NCI-H82 (cell line): ENCODE results near the gene ADAMTS6.
"Not testable (repeated sequence)": the region's sequence is repeated elsewhere in the genome, so short reads cannot be mapped to it uniquely, and the experiment has no call there.

Experiments
- DNase-seq: peaks from one replicate; lab custom pipeline; 2025; lab: John Stamatoyannopoulos, UW

The ADAMTS6 gene

DNA sequence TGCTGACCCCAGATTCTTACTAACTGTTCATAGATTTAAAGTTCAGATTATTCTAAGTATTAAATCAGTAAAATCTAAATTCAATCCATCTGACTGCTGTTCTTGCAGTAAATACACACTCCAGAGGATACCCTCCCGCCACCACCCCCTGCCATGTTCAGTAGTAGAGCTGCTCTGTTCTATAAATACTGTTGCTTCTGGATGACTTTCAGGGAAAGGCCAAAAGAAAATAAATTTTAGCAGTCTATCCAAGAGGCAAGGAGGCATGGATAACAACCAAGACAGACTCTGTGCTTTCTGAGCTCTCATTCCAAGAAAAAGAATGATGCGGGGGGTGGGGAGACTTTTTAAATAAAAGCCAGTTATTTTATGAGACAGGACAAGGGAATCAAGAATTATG is 115.1 kb downstream of the ADAMTS6 start:
- no peak for DNase-seq

DNA sequence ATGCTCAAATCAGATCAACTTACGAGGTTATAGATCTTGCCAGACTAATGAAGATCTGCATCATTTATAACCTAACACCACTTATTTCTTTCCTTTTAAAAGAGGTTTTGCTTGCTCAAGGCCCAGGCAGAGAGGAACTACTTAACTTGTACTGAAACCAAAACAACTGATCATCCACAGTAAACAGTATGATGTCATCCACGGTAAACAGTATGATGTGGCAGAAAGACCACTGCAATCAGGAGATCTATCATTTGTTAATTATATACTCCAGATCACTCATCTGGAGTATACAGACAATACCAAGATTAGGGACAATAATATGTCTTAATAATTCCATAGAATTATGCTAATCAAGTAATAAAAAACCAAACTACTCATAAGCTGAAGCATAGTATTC is 116.8 kb downstream of the ADAMTS6 start:
- no peak for DNase-seq

- DNase-seq = no peak
Measured at GRCh38 chr5:65363499-65363898, 118.2 kb downstream of the ADAMTS6 start.

- DNase-seq = peak; percentile 10
Measured at GRCh38 chr5:65359981-65360380, 121.7 kb downstream of the ADAMTS6 start.

DNA sequence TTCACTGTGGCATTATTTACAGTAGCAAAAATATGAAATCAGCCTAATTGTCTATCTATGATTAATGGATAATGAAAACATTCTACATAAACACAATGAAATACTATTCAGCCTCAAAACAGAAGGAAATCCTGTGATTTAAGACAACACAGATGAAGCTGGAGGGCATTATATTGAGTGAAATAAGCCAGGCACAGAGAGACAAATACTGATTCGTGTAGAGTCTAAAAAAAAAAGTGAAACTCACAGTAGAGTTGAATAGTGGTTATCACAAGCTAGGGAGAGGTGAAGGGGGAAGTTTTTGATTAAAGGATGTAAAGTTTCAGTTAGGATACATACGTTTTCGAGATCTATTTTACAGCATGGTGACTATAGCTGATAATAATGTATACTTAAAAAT is 122.2 kb downstream of the ADAMTS6 start:
- no peak for DNase-seq

DNA sequence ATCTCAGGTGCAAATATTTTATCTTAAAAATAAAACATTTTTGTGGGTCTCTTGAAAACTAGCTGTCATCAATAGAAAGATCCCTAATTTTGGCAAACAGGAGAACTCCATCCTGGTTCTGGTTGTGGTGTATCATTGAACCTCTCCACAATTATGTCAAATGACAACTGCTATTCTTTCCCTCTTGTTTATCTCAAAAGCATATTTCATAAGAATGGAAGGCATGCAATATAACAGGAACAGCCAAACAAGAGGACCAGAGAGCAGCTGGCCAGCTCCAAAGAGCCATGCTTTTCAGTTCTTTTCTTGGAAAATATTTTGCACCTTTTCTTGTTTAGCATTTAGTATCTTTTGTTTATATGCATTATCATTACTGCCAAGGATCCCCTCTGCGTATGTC is 125.4 kb downstream of the ADAMTS6 start:
- DNase-seq = no peak

DNA sequence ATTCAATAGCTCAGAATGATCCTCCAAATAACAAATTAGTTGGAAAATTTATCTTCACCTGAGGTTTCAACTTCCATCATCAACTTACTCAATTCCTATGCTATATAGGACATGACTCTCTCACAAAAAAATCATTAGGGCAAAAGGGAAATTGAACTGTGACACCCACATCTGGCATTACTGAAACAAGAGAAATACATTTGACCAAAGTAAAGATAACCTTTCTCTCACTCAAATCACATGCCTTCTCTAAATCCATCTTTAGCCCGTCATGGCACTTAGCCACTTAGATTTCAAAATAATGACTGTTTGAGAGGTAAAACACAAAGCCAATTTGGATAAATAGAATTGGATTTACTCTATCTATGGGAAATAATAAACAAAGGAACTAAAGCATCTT is 126.4 kb downstream of the ADAMTS6 start:
- DNase-seq = peak; percentile 44

DNA sequence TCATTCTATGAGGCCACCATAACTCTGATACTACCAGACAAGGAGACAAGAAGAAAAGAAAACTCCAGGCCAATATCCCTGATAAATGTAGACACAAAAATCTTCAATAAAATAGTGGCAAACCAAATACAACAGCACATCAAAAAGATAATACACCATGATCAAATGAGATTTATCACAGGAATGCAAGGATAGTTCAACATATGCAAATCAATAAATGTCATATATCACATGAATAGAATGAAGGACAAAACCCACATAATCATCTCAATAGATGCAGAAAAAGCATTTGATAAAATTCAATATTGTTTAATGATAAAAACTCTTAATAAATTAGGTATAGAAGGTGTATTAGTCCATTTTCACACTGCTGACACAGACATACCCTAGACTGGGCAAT is 139.9 kb downstream of the ADAMTS6 start:
- no peak for DNase-seq

GRCh38 chr5:65338606-65339151 is 143.0 kb downstream of the ADAMTS6 start:
- no peak for DNase-seq

DNA sequence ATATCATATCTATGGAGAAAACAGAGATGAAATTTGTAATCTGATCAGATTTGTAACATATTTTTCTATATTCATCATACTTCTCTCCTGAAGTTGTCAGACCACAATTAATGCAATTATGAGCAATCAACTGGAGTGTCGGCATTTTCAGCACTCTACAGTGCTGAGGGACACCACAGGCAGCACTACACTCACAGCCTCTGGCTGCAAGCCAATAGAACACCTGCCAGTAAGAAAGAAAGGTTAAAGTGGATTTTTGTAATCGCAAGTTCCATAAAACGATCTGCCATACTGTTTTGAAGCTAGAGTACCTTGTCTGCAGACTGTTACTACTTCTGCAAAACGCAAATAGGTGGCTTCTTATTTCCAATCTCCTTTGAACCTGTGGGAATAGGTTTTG is 147.6 kb downstream of the ADAMTS6 start:
- peak; percentile 80 for DNase-seq

DNA sequence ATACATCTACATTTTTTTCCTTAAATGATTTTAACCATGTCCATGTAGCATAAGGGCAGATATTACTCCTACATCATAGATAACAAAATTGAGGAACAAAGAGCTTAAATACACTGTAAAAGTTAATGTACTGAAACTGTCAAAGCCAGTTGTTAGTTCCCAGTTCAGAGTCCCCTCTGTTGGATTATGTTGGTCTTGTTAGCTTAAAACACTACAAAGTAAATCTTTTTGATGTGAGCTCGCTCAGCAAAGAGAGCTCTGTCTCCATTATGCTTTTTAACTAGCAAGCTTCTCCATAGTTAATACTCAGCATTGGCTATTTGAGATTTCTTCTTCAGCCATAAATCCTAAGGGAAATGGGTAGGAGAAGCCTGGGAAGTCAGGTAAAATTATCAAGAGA is 149.1 kb downstream of the ADAMTS6 start:
- DNase-seq = peak; percentile 2

- no peak for DNase-seq
Measured at GRCh38 chr5:65329266-65329665, 152.5 kb downstream of the ADAMTS6 start.

GRCh38 chr5:65327582-65327981 is 154.1 kb downstream of the ADAMTS6 start:
- DNase-seq = no peak

DNA sequence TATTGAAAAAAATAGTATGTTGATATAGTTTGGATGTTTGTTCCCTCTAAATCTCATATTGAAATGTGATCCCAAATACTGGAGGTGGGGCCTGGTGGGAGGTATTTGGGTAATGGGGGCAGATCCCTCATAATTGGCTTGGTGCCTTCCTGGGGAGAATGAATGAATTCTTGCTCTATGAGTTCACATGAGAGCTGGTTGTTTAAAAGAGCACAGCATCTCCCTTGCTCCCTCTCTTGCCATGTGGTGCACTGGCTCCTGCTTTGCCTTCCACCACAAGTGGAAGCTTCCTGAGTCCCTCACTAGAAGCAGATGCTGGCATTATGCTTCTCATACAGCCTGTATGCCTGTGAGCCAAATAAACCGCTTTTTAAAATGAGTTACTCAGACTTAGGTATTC is 154.8 kb downstream of the ADAMTS6 start:
- peak; percentile 0 for DNase-seq

GRCh38 chr5:65324226-65324625 is 157.5 kb downstream of the ADAMTS6 start:
- DNase-seq = no peak

- DNase-seq = not testable (repeated sequence)
Measured at GRCh38 chr5:65320704-65321103, 161.0 kb downstream of the ADAMTS6 start.

DNA sequence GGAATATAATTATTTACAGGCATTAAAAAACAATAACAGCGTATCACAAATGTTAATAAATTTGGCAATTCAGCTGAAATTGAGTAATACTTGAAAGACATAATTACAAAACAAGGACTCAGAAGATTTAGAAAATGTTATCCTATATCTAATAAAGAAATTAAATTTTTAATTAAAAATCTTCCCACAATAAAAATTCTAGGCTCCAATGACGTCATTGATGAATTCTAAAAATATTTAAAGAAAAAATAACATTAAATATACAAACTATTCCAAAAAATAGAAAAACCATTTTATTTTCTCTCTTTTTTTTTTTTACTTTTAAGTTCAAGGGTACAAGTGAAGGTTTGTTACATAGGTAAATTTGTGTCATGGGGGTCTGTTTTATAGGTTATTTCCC is 161.5 kb downstream of the ADAMTS6 start:
- no peak for DNase-seq

DNA sequence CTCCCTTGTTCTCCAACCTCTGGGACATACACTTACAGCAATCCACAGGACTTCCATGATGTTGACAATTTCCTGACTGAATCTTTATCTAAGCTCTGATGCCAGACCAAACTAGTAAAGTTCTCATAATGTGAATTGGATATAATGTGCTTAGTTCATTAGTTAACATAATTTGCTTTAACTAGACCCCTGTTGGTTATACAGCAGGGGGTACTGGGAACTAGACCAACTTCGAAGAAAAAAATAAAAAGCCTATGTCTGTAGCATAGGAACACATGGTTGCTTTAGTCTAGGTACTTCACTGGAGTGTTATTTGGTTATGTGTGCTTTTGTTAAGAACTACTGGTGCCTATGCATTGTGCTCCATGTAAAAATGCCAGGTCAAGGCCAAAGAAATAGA is 173.8 kb downstream of the ADAMTS6 start:
- no peak for DNase-seq

- no peak for DNase-seq
Measured at GRCh38 chr5:65307088-65307487, 174.6 kb downstream of the ADAMTS6 start.

DNA sequence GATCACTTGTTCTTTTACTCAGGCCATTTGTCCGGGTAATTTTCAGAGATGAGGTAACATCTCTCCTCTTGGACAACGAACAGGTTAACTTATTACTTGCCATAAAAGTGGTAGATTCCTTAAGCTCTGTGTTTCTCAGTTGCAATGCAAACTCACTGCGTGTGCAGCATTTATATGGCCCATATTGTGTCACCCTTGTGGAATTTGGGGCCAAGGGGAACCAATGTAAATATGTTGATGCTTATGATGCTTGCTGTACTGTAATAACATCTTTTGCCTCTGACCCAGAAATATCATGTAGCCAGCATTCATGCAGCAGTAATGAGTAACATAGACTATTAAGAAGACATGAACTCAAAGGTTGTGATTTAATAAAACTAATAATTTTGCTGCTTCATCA is 175.8 kb downstream of the ADAMTS6 start:
- DNase-seq = no peak

DNA sequence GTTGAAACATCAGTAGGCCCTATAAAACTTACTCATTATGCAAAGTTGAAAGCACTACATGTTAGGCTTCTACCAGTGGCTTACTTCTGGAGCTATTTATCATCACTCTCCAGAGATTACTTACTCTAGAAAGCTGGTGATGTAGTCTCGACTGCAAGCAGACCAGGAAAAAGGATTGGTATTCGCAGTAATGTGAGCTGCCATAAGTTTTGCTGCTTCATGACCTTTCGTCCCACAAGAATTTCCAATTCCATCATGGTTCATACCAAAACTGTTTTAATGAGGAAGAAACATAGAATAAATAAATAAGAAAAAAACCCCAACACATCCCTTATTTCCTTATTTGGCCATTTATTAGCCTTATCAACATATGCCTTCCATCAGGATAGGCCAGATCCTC is 181.9 kb downstream of the ADAMTS6 start:
- DNase-seq = no peak

DNA sequence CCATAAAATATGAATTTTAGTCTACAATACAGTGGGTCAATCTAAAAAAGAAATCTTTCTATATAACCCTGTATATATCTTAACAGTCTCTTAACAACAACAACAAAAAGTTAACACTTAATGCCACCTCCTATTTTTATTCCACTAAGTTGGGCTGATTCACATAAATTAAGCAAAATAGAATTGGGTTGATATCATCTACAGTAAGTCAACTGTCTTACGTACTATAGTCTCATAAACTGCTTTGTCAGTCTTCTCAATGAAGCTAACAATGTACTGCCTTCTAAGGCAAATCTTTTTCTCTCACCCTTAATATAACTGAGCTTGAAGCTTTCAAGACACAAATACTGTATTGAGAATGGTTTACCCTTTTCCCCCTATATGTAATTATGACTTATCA is 185.7 kb downstream of the ADAMTS6 start:
- DNase-seq = no peak

- DNase-seq = no peak
Measured at GRCh38 chr5:65292196-65292595, 189.5 kb downstream of the ADAMTS6 start.

DNA sequence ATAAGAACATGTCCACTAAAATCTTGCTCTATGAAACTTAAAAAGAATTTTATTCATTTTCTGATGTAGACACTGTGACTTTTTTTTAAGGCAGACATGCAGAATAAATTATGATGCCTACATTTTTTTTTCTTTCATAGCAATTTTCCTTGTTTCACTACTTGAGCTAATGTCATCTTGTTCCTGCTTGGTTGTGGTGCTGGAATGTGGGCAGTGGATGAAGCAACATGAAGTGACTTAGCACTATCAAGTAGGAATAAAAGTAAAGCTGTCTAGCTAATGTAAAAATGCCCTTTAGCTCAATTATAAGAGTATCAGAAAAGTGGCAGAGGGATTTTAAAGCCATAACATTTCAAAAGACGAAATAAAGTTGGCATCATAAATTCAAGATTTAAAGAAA is 191.0 kb downstream of the ADAMTS6 start:
- no peak for DNase-seq

GRCh38 chr5:65288657-65289056 is 193.1 kb downstream of the ADAMTS6 start:
- no peak for DNase-seq
